ENCODE results near the gene C10orf67. TPM values are rescaled to one million over a fixed set of nuclear protein-coding genes. Genes with fewer than 3 reads are reported as not detected.

Gene C10orf67
- total RNA-seq, 1 donor from 2014 or later = not detected

GRCh38 chr10:23331567-23332301, 12.9 kb downstream of the C10orf67 start:
- no peaks in the 10 kb centered on the region for H3K9me3 Mint-ChIP-seq (ENCODE audit: low read depth)
- TF ChIP-seq CTCF (IDR thresholded peaks at IDR 0.05; ENCODE audit: unreplicated experiment) = no peak

GRCh38 chr10:23330948-23331347, 13.6 kb downstream of the C10orf67 start:
- H3K4me3 Mint-ChIP-seq (ENCODE audit: low read depth) = no peak overlapping the region
- H3K27me3 Mint-ChIP-seq = peaks cover 12% of the 10 kb centered on the region
- no peak for TF ChIP-seq CTCF (IDR thresholded peaks at IDR 0.05; ENCODE audit: unreplicated experiment)
- no peaks in the 10 kb centered on the region for H3K4me1 Mint-ChIP-seq (ENCODE audit: low read depth)
- no peaks in the 10 kb centered on the region for H3K9me3 Mint-ChIP-seq (ENCODE audit: low read depth)
- no peaks in the 10 kb centered on the region for H3K36me3 Mint-ChIP-seq (ENCODE audit: insufficient read depth)
- H3K27ac Mint-ChIP-seq = no peak overlapping the region
- DNase-seq (ENCODE audit: low spot score, unreplicated experiment) = no peak

More at GRCh38 chr10:23331567-23332301, 12.9 kb downstream of the C10orf67 start:
- Mint-ChIP-seq H3K4me1 (ENCODE audit: low read depth) (no peaks in the 10 kb centered on the region), H3K27ac (no peak overlapping the region), H3K36me3 (ENCODE audit: insufficient read depth) (no peaks in the 10 kb centered on the region), H3K4me3 (ENCODE audit: low read depth) (no peak overlapping the region), H3K27me3 (peaks cover 12% of the 10 kb centered on the region)
- no peak for DNase-seq (ENCODE audit: low spot score, unreplicated experiment)

- Mint-ChIP-seq H3K4me3 (ENCODE audit: low read depth) (no peak overlapping the region), H3K36me3 (ENCODE audit: insufficient read depth) (no peaks in the 10 kb centered on the region), H3K27ac (no peak overlapping the region), H3K4me1 (ENCODE audit: low read depth) (no peaks in the 10 kb centered on the region), H3K27me3 (peaks cover 12% of the 10 kb centered on the region), H3K9me3 (ENCODE audit: low read depth) (no peaks in the 10 kb centered on the region)
- no peak for DNase-seq (ENCODE audit: low spot score, unreplicated experiment)
- no peak for TF ChIP-seq CTCF (IDR thresholded peaks at IDR 0.05; ENCODE audit: unreplicated experiment)
Measured at GRCh38 chr10:23326544-23327307, 17.9 kb downstream of the C10orf67 start.

GRCh38 chr10:23325132-23325531, 19.5 kb downstream of the C10orf67 start:
- Mint-ChIP-seq H3K27ac (no peak overlapping the region), H3K9me3 (ENCODE audit: low read depth) (no peaks in the 10 kb centered on the region), H3K4me3 (ENCODE audit: low read depth) (no peak overlapping the region), H3K4me1 (ENCODE audit: low read depth) (no peaks in the 10 kb centered on the region), H3K27me3 (peaks cover 7% of the 10 kb centered on the region), H3K36me3 (ENCODE audit: insufficient read depth) (no peaks in the 10 kb centered on the region)
- TF ChIP-seq CTCF (IDR thresholded peaks at IDR 0.05; ENCODE audit: unreplicated experiment) = no peak
- DNase-seq (ENCODE audit: low spot score, unreplicated experiment) = no peak

GRCh38 chr10:23324351-23324750, 20.2 kb downstream of the C10orf67 start:
- no peaks in the 10 kb centered on the region for H3K36me3 Mint-ChIP-seq (ENCODE audit: insufficient read depth)

More at GRCh38 chr10:23324351-23324750, 20.2 kb downstream of the C10orf67 start:
- DNase-seq (ENCODE audit: low spot score, unreplicated experiment) = no peak
- Mint-ChIP-seq H3K27ac (no peak overlapping the region), H3K4me3 (ENCODE audit: low read depth) (no peak overlapping the region), H3K4me1 (ENCODE audit: low read depth) (no peaks in the 10 kb centered on the region), H3K9me3 (ENCODE audit: low read depth) (no peaks in the 10 kb centered on the region), H3K27me3 (peaks cover 7% of the 10 kb centered on the region)
- TF ChIP-seq CTCF (IDR thresholded peaks at IDR 0.05; ENCODE audit: unreplicated experiment) = no peak
